ENCODE measurements around the gene HMGCL.
"Not testable (repeated sequence)": the region's sequence is repeated elsewhere in the genome, so short reads cannot be mapped to it uniquely, and the experiment has no call there.

HMGCL gene

DNA sequence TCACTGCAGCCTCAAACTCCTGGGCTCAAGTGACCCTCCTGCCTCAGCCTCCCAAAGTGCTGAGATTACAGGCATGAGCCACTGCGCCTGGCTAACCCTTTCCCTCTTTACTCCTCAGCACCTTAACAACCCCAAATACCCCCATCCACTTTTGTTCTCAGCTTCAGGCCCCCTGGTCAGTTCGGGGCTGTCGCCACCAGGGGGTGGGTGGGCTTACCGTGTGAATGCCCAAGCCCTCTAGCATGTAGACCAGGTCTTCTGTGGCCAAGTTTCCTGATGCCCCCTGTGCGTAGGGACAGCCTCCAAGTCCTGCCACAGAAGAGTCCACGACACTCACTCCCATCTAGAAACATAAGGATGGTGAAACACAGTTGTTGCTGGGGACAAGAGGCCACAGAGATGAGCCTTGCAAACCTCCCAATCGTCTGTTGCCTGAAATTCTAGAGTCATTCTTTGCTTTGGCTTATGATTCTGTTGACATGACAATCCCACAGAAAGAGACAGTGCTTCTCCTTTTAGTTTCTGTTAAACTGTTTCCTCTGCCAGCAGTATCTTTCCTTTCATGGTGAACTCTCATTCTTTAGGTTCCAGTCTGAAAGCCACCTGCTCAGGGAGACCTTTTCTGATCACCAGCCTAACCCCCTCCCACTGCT is 20.9 kb downstream of the HMGCL start:
- Histone ChIP-seq H3K4me3 (no peak overlapping the region), H3K9me3 (ENCODE audit: low read depth, low read length) (no peaks in the 10 kb centered on the region), H3K27ac (no peak overlapping the region), H3K9ac (ENCODE audit: insufficient read length) (no peak overlapping the region), H3K36me3 (ENCODE audit: insufficient read depth, low read length) (no peaks in the 10 kb centered on the region)
- TF ChIP-seq POLR2AphosphoS5 (IDR thresholded peaks at IDR 0.05; ENCODE audit: borderline replicate concordance, low read depth, low read length) (no peak), FOXP2 (optimal IDR thresholded peaks at IDR 0.05; ENCODE audit: control extremely low read depth, extremely low read length, insufficient read depth) (no peak), EZH2 (IDR thresholded peaks at IDR 0.05) (no peak)
- DNase-seq (ENCODE audit: low read depth, low spot score): no peak

DNA sequence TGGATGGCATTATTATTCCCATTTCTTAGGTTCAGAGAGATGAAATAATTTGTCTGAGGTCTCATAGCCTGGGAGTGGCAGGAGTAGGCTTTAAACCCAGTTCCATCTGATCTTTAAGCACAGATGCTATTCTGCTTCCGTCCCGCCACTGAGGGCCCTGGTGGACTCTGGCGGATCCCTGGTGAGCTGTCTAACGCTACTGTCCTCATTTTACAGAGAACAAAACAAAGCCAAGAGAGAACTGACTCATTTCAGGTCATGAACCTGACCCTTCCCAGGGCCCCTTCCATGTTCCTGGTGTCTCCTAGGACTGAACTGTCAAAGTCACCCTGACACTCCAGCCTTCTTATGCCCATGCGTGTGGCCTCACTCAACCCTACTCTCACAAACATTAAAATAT is 21.6 kb downstream of the HMGCL start:
- H3K9me3 ChIP-seq (ENCODE audit: low read depth, low read length): no peaks in the 10 kb centered on the region
- no peak overlapping the region for H3K9ac ChIP-seq (ENCODE audit: insufficient read length)
- no peaks in the 10 kb centered on the region for H3K36me3 ChIP-seq (ENCODE audit: insufficient read depth, low read length)
- no peak for DNase-seq (ENCODE audit: low read depth, low spot score)
- no peak overlapping the region for H3K4me3 ChIP-seq
- no peak for TF ChIP-seq POLR2AphosphoS5 (IDR thresholded peaks at IDR 0.05; ENCODE audit: borderline replicate concordance, low read depth, low read length)
- TF ChIP-seq FOXP2 (optimal IDR thresholded peaks at IDR 0.05; ENCODE audit: control extremely low read depth, extremely low read length, insufficient read depth): no peak
- no peak for TF ChIP-seq EZH2 (IDR thresholded peaks at IDR 0.05)
- H3K27ac ChIP-seq: no peak overlapping the region

DNA sequence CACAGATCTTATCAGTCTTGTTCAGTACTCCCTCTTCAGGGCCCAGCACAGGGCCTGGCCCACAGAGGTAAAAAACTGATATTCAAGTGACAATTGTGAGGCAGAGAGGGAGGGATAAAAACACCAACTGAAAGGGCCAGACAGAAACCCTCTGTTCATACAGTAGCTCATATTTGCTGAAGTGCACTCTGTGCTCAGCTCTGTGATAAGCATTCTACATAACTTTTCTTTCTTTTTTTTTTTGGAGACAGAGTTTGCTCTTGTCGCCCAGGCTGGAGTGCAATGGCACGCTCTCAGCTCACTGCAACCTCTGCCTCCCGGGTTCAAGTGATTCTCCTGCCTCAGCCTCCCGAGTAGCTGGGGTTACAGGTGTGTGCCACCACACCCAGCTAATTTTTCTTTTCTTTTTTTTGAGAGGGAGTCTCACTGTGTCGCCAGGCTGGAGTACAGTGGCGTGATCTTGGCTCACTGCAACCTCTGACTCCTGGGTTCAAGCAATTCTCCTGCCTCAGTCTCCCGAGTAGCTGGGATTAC is 22.4 kb downstream of the HMGCL start:
- H3K27ac ChIP-seq; H3K36me3 ChIP-seq (ENCODE audit: insufficient read depth, low read length); DNase-seq (ENCODE audit: low read depth, low spot score); H3K4me3 ChIP-seq; H3K9ac ChIP-seq (ENCODE audit: insufficient read length); H3K9me3 ChIP-seq (ENCODE audit: low read depth, low read length): not testable (repeated sequence)

DNA sequence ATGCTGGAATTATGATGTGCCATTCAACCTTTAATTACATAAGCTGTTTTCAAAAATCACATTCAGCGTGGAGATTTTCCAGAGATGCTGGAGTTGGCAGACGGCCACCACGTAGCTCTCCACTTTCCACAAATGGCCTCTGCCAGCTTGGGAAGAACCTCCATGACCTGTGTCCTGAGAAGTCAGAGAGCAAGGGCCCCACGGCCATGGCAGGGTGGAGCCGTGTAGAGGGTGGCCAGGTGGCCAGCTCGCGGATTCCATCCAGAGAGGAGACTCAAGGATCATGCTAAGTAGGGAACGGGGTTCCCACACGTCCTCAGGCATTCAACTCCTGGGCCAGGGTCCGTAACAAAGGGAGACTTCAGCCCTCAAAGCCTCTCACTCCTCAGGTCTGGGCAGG is 23.4 kb downstream of the HMGCL start:
- no peak for DNase-seq (ENCODE audit: low read depth, low spot score)
- no peaks in the 10 kb centered on the region; the same call in 1 of the 2 replicates for H3K36me3 ChIP-seq (ENCODE audit: insufficient read depth, low read length)
- H3K4me3 ChIP-seq: no peak overlapping the region
- H3K9ac ChIP-seq (ENCODE audit: insufficient read length): no peak overlapping the region
- no peak overlapping the region for H3K27ac ChIP-seq
- TF ChIP-seq EZH2 (IDR thresholded peaks at IDR 0.05) (no peak), POLR2AphosphoS5 (IDR thresholded peaks at IDR 0.05; ENCODE audit: borderline replicate concordance, low read depth, low read length) (no peak), FOXP2 (optimal IDR thresholded peaks at IDR 0.05; ENCODE audit: control extremely low read depth, extremely low read length, insufficient read depth) (no peak)
- H3K9me3 ChIP-seq (ENCODE audit: low read depth, low read length): no peaks in the 10 kb centered on the region

DNA sequence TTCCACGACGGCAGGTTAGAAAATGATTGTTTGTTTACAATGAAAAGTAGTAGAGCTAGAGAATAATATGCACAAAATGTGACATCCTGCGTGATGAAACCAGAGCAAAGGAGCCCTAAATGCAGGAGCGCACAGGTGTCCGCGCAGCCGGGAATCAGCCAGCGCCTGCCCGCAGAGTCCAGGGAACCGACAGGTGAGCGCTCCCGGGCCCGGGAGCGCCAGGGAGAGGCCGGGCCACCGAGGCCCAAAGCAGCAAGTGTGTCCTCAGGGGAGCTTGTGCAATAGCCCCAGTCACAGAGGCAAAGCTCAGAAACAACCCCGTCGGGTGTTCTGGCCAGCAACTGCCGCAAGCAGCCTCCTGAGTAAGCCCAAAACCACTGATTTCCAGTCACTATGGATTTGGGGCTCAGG is 23.9 kb downstream of the HMGCL start:
- TF ChIP-seq EZH2 (IDR thresholded peaks at IDR 0.05) (no peak), POLR2AphosphoS5 (IDR thresholded peaks at IDR 0.05; ENCODE audit: borderline replicate concordance, low read depth, low read length) (no peak), FOXP2 (optimal IDR thresholded peaks at IDR 0.05; ENCODE audit: control extremely low read depth, extremely low read length, insufficient read depth) (no peak)
- Histone ChIP-seq H3K36me3 (ENCODE audit: insufficient read depth, low read length) (no peaks in the 10 kb centered on the region; the same call in 1 of the 2 replicates), H3K9ac (ENCODE audit: insufficient read length) (peak overlapping the region; percentile 83), H3K27ac (peak overlapping the region; percentile 48), H3K9me3 (ENCODE audit: low read depth, low read length) (no peaks in the 10 kb centered on the region), H3K4me3 (peak overlapping the region; percentile 82)
- DNase-seq (ENCODE audit: low read depth, low spot score): no peak

DNA sequence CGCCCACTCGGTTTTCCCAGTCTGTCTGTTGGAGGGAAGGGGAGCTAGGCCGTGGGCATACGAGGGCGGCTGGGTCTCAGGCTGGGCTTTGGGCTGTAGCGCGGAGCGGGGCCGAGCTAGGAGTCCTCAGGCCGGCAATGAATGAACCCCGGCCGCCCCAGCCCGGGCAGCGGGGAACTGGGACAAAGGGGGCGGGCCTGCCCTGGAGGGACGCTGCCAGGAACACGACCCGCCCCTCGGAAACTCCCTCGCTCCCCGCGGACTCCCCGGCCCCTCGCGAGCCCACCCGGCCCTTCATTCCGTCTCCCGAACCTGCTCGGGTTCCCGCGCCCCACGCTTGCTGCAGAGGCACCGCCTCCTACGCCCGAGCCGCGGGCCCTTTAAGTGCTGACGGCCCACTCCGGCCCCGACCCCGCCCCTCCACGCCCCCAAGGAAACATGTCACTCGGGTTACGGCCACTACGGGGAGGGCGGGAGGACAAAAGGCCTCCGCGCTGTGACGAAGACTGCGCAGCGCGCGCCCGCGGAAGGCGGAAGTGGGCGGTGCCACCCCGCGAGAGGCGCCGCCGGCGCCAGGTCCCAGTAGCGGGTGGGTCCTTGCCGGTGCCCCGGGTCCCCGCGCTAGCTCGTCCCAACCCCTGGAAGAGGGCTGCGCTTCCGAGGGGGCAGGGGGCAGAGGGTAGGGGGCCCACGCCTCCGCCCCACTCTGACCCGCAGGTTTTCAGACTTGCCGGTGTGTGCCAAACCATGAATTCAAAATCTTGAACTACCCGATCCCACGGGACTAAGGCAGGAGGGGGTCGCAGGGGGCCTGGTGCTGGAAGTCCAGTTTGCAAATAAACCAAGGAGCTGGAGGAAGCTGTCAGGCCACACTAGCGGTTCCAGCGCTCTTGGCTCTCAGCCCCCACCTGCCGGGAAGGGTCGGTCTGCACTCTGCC is 24.6 kb downstream of the HMGCL start, which contains the start of gene GALE:
Gene GALE (minus strand): TSS at position 355 of the 938 bp plus-strand sequence. CDS start 1,747 bp downstream, outside the sequence.
- Histone ChIP-seq H3K27ac (peak within 1 kb of the TSS; percentile 48), H3K36me3 (ENCODE audit: insufficient read depth, low read length) (no peaks in the 10 kb centered on the region; the same call in 1 of the 2 replicates), H3K9ac (ENCODE audit: insufficient read length) (peak within 1 kb of the TSS; percentile 83), H3K4me3 (peak within 1 kb of the TSS; percentile 82), H3K9me3 (ENCODE audit: low read depth, low read length) (no peaks in the 10 kb centered on the region)
- peak; percentile 70 for DNase-seq (ENCODE audit: low read depth, low spot score)
- TF ChIP-seq POLR2AphosphoS5 (IDR thresholded peaks at IDR 0.05; ENCODE audit: borderline replicate concordance, low read depth, low read length) (peak; percentile 85), EZH2 (IDR thresholded peaks at IDR 0.05) (no peak)

DNA sequence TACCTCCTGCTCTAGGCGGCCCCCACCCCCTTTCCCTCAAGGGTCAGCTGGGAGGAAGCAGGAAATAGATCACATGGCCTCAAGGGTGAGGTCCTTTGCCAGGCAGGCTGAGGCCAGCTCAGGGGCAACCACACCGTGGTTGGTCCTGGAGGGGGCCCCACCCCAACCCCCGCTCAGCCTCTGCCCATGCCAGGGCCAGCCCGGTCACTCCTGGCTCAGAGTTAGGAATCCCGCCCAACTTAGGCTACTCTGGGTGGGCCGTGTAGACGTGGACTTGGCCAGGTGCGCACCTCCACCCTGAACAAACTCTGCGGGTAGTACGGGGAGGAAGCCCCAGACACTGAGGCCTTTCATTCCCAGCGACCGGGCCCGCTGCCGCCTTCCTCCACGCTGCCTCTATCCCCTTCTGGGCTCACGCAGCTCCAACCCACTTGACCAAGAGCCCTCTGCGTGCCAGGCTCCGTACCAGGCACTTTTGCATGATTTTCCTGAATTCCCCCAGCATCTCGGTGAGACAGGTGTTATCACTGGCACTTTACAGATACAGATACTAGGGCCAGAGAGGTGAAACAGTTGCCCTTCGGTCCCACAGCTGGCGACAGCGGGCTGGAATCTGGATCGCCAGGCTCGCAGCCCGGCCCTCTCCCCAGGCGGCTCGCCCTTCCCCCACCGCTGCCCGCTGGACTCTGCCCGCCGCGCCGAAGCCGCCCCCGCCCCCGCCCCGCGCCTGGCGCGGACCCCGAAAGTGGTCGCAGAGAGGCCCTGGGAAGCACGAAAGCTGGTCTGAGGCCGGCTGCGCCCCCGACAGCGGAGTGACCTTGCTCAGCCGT is 25.4 kb downstream of the HMGCL start:
- no peak overlapping the region for H3K27ac ChIP-seq
- DNase-seq (ENCODE audit: low read depth, low spot score): no peak
- no peaks in the 10 kb centered on the region for H3K9me3 ChIP-seq (ENCODE audit: low read depth, low read length)
- peak overlapping the region; percentile 82 for H3K4me3 ChIP-seq
- peak overlapping the region; percentile 83 for H3K9ac ChIP-seq (ENCODE audit: insufficient read length)
- TF ChIP-seq EZH2 (IDR thresholded peaks at IDR 0.05) (no peak), POLR2AphosphoS5 (IDR thresholded peaks at IDR 0.05; ENCODE audit: borderline replicate concordance, low read depth, low read length) (no peak; the same call in 1 of the 2 replicates)
- no peaks in the 10 kb centered on the region; the same call in 1 of the 2 replicates for H3K36me3 ChIP-seq (ENCODE audit: insufficient read depth, low read length)

DNA sequence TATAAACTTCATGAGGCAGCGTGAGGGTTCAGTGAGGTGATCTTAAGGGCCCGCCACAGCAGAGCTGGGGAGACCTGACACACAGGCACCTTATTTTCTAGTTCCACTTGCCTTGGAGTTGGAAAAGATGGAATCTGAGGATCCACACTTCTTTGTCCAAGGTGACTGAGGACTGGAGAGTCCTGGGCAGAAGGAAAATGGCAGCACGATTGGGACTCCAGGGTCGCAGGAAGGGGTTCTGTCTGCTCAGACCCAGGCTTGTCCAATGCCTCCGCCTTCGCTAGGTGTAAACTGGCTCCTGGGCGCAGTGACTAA is 26.0 kb downstream of the HMGCL start:
- Histone ChIP-seq H3K9me3 (ENCODE audit: low read depth, low read length) (no peaks in the 10 kb centered on the region), H3K4me3 (peak overlapping the region; percentile 82; the same call in 1 of the 2 replicates), H3K27ac (no peak overlapping the region), H3K9ac (ENCODE audit: insufficient read length) (no peak overlapping the region), H3K36me3 (ENCODE audit: insufficient read depth, low read length) (peaks cover 3% of the 10 kb centered on the region; the same call in 1 of the 2 replicates)
- TF ChIP-seq POLR2AphosphoS5 (IDR thresholded peaks at IDR 0.05; ENCODE audit: borderline replicate concordance, low read depth, low read length) (no peak), FOXP2 (optimal IDR thresholded peaks at IDR 0.05; ENCODE audit: control extremely low read depth, extremely low read length, insufficient read depth) (no peak), EZH2 (IDR thresholded peaks at IDR 0.05) (no peak)
- DNase-seq (ENCODE audit: low read depth, low spot score): no peak

Measured in SK-N-MC (cell line).